Fibroblast of gingiva (primary cell): ENCODE results near the gene CLEC16A.
A peak's percentile ranks its signal among the peaks of the same experiment; 100 is the strongest.
"Not testable (repeated sequence)": the region's sequence is repeated elsewhere in the genome, so short reads cannot be mapped to it uniquely, and the experiment has no call there.

Source experiments
- DNase-seq: peaks from one replicate; pipeline ENCODE4 v3.0.0-alpha.2; 2011; ENCODE audit warnings: low read depth

The CLEC16A gene

DNA sequence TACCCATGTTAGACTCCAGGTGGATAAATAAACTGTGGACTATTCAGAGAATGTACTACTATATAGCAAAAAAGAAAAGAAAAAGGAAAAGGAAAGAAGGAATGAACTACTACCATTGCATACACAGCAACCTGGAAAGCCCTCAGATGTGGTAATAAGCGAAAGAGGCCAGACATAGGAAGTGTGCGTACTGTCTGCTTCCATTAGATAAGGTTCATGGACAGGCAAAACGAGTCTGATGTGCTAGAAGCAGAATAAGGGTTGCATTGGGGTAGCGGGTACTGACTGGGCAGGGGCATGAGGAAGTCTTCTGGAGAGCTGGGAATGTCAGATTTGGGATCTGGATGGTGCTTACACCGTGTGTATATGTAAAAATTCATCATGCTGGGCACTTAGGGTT, 21.8 kb downstream of the CLEC16A start:
- no peak for DNase-seq

DNA sequence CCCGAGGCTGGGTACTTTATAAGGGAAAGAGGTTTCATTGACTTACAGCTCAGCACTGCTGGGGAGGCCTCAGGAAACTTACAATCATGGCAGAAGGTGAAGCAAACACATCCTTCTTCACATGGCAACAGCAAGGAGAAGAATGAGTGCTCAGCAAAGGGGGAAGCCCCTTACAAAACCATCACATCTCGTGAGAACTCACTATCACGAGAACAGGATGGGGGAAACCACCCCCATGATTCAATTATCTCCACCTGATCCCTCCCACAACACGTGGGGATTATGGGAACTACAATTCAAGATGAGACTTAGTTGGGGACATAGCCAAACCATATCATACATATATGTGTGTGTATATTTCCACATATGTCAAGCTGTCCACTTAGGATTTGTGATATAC, 22.2 kb downstream of the CLEC16A start:
- not testable (repeated sequence) for DNase-seq

DNA sequence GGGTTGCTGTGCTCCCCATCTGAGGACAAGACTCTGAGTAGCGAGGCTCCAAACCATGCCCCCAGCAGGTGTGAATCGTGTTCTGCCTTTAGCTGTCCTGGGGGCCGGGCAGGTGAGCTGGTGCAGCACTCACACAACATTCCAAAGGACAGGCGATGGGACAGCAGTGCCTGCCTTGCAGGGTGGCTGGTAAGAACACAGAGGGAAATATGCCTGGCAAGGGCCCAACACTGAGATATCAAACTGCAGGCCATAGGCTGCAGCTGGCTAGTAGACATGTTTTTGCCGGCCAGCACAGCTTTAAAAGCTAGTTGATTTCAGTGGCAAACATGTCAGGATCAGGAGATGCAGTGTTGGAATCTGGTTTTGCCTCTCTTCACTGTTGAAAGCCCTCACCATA, 23.6 kb downstream of the CLEC16A start:
- DNase-seq: no peak

GRCh38 chr16:10968498-10968897, 24.1 kb downstream of the CLEC16A start:
- no peak for DNase-seq

GRCh38 chr16:10969615-10970014, 25.3 kb downstream of the CLEC16A start:
- DNase-seq: no peak

DNA sequence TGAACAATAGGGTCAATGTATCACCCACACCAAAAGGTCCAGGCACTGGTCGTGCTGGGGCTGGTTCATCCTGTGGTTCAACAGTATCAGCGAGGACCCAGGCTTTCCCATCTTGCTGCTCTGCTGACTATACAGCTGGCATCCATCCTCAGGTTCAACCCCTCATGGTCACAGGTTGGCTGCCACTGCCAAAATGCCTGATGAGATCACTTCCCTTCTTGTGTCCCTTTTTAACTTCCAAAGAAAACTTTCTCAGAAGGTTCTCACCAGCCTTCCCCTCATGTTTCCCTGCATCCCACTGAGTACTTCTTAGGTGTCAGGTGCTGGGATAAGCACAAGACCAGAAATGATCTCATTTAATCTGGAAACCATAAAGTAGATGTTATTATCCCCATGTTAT, 25.7 kb downstream of the CLEC16A start:
- DNase-seq: no peak

DNA sequence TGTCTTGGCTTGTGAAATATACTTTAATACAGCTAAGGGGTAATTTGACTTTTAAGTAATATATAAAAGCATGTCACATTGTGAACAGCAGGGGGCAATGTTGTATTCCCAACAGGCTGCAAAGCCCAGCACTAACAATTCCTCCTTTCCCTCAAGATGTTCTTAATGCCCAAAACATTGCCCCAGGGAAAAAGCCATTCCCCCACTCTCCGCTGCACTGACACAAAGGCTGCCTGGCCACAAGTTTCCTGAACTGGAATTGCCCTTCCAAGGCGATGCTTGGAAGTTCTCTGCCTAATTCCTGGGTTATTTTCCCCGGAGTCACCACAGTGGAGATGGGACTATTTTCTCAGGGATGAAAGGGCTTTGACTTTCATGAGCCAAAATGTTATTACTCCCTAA, 27.2 kb downstream of the CLEC16A start:
- peak; percentile 93 for DNase-seq

- DNase-seq: no peak
Measured at GRCh38 chr16:10972108-10972818, 27.9 kb downstream of the CLEC16A start.

DNA sequence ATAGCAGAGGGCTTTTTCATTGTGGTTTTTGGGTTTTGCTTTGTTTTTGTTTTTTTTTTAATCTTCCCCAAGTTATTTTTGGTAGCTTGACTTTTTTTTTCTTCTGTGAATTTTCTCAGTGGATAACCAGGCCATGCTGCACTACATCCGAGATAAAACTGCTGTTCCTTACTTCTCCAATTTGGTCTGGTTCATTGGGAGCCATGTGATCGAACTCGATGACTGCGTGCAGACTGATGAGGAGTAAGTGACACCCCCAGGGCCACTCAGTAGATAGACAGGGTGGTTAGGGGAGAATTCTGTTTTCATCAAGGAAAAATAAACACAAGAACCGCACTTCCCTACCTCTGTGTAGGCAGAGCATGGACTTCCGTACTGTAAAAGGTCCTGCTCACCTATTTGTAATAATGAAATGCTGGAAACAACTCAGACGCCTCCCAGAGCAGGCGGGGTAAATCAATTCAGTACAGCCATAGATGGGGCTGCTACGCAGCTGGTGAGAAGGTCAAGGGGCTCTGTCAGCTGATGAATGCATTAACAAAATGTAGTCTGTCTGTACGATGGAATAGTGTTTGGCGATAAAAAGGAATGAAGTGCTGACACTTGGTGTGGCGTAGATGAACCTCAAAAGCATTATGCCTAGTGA, 28.6 kb downstream of the CLEC16A start:
- DNase-seq: no peak

GRCh38 chr16:10976634-10977033, 32.3 kb downstream of the CLEC16A start:
- no peak for DNase-seq

GRCh38 chr16:10978124-10978523, 33.8 kb downstream of the CLEC16A start:
- DNase-seq: no peak

DNA sequence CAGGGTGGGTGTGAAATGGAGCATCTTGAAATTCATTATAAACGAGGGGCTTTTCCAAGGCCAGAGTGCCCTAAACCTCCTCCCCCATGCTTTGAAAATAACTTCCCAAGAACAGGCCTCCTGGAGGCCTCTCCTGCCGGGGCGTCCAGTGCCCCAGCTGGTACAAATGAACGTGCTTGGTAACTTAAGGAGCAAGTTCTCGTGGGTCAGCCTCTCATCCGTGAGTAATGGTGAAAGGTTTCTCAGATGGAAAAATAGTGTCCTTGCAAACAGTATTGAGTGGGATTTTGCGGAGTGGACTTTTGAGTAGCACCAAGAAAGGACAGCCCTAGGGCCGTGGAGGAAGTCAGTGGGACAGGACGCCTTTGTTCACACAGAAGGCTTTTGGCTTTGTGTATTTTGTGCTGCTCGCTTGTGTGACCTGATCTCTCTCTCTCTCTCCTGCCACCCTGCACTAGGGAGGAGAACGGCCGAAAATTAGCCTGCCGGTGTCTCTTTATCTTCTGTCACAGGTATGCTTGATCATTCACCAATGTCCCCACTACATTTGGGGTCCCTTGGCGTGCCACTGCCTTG, 34.6 kb downstream of the CLEC16A start:
- DNase-seq: no peak

DNA sequence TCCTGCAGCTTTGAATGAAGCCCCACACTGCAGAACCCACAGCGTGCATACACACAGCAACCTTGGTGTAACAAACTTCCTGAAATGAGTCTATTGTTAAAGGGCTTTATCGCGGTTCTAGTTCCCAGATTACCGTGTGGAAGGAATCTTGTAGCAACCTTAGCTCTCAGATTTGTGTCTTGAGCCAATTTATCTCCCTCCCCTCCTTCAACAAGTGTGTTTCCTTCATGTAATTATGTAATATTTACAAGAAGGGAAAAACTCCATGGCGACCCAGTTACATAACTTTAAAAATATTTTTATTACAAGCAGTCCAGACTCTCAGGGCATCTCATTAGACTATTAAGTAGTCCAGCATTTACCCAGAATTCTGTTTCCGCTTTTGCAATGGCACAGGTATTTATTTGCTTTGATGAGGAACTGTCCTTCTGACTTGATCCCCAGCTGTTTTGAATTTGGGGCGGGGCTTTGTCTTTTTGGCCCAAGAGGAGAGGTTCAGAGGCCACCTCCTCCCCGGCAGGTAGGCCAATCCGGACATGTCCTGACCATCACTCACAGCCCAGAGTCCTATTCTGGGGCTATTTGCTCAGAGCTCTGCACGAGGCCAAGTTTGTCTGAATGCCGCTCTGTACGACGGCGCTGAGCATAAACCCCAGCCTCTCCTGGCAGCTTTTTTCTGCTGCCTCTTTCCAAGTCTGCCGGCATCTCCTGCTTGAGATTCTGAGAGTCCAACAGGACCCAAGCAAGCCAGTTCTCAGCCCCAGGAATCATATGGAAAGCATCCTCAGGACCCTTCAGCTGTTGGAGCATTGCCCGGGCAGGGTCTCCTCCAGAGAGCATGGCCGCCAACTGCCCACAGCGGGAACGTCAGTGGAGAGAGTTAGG, 35.6 kb downstream of the CLEC16A start:
- DNase-seq: no peak

GRCh38 chr16:10980813-10981212, 36.4 kb downstream of the CLEC16A start:
- no peak for DNase-seq

DNA sequence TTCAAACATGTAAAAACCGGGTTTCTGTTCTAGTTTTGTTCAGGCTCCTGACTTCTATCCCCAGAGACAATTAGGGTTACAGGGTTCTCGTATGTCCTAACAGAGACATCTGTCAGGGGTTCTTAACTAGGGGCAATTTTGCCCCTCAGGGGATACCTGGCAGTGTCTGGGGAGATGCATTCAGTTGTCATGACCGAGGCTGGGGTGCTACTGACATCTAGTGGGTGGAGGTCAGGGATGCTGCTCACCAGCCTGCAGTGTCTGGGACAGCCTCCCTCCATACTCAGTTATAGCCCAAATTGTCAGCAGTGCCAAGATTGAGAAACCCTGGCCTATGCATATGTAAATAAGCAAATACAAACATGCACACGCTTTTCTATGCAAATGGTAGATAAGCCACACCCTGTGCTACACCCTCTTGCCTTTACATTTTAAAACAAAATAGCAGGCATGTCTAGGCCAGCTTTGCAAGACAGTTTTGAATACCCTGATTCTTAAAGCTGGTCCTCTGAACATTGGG, 37.4 kb downstream of the CLEC16A start:
- peak; percentile 67 for DNase-seq

DNA sequence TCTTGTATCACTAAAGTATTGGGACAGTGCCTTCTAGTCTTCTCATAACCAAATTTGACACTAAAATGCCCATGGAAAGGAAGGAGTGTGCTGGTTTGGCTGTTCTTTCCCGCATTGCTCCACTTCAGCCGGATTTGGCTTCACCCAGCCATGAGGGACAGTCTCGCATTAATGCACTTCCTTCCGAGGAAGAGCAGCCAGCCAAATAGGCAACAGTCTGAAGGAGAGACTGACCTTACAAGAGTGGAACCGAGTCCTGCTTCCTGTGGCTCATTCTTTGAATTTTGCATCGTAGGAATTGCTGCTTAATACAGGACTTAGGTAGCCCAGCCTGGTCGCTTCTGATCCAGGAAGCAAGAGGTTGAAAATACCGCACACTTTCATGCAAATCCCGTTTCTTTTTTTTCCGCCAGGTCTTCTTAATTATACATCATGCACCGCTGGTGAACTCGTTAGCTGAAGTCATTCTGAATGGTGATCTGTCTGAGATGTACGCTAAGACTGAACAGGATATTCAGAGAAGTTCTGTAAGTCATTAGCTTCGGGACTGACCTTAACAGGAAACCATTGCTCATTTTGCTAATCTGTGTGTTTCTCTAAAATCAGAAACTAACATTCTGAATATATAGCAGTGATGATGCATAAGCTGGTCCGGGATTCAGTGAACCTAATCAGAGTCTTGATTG, 38.2 kb downstream of the CLEC16A start:
- peak; percentile 54 for DNase-seq

DNA sequence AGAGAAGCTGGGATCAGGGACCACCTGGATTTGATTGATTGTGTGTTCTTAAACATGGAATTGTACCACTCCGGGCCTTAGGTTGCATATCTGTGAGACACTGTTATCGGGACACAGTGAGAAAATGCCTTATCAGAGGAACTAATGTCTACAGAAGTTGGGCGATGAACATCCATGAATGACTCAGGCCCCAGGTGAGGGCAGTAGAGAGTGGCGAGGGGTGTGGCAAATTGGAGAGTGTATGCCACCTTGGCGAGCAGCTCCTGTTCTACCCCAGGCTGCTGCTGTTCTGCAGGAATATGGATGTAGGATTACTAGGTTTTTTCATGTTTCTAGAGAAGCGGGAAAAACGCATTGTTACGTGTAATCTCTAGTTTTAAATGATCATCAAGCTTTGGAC, 38.8 kb downstream of the CLEC16A start:
- DNase-seq: no peak

GRCh38 chr16:10984509-10984908, 40.1 kb downstream of the CLEC16A start:
- DNase-seq: peak; percentile 23

DNA sequence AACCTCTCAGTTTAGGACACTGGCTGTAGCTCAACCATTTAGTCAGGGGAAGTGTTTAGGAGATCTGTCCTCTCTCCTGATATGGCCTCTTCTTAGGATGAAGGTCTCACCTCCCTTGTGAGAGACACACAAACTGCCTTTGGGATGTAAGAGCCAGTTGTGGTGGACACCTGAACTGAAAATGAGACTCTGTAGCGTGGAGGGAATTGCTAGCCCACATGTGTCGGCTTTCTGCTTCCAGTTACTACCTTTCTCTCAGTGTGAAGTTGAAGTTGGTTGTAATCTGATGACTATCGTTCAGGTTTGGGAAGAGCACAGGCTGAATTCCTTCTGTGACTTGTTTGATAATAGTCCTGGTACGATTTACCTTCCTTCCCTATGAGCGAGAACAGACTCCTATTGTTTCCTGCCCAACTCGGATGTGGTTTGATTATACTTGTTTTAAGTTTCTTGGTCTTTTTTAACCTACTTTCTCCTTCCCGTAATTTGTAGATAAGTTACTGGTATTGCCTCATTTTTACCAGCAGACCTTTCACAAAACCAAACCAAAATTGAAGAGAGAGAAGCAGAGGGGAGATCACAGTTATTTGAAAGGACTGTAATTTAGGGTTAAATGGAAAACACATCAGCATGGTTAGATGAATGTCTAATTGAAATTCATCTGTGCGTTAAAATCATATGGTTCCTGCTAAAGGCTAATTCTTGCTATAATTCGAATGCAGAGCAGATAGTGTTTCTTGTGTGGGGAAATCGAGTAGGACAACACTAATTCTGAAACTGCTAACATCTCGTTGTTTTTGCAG, 43.2 kb downstream of the CLEC16A start:
- DNase-seq: no peak

- DNase-seq: no peak
Measured at GRCh38 chr16:10988164-10988803, 43.9 kb downstream of the CLEC16A start.
